ENCODE data around the gene CARD11. TPM values are rescaled to one million over a fixed set of nuclear protein-coding genes. Genes with fewer than 3 reads are reported as not detected.
"Not testable (repeated sequence)": the region's sequence is repeated elsewhere in the genome, so short reads cannot be mapped to it uniquely, and the experiment has no call there.

The CARD11 gene
- total and polyA plus RNA-seq, 11 donors: 0.15 to 3.2 (median 0.33) TPM; not detected in 2

DNA sequence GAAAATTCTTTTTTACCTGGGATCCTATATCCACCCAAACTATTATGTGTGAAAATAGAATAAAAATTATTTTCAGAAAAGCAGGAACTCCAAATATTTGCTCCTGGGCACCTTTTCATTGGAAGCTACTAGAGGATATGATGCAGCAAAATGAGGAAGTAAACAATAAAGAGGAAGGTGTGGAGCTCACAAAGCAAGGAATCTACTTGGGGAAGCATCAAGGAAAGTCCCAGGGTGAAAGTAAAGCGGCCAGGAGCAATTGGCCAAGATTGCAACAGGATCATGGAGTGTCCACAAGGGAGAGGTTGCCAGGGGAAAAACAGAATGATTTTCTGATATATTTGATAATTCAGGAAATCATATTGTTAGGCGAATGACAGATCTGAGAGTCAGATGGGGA, 80.8 kb downstream of the CARD11 start:
- no peak for DNase-seq
- no peaks in the 10 kb centered on the region for H3K36me3 ChIP-seq
- TF ChIP-seq POLR2A (IDR thresholded peaks at IDR 0.05) (no peak), CTCF (IDR thresholded peaks at IDR 0.05) (no peak)
- H3K4me3 ChIP-seq: no peak overlapping the region
- peaks cover 0 to 21% (median 0%) of the 10 kb centered on the region in 9 donors for H3K27me3 ChIP-seq
- ATAC-seq: no peak
- H3K4me1 ChIP-seq: peaks cover 0 to 16% (median 0%) of the 10 kb centered on the region in 12 donors
- H3K27ac ChIP-seq: no peak overlapping the region
- 73 to 85% (median 80%) methylated on average over 2 of the region's 2 CpGs for WGBS, 4 donors
- H3K9me3 ChIP-seq: peaks cover 0 to 35% (median 15%) of the 10 kb centered on the region in 12 donors
- intact Hi-C loops (cut with DNase I): no loop called here

DNA sequence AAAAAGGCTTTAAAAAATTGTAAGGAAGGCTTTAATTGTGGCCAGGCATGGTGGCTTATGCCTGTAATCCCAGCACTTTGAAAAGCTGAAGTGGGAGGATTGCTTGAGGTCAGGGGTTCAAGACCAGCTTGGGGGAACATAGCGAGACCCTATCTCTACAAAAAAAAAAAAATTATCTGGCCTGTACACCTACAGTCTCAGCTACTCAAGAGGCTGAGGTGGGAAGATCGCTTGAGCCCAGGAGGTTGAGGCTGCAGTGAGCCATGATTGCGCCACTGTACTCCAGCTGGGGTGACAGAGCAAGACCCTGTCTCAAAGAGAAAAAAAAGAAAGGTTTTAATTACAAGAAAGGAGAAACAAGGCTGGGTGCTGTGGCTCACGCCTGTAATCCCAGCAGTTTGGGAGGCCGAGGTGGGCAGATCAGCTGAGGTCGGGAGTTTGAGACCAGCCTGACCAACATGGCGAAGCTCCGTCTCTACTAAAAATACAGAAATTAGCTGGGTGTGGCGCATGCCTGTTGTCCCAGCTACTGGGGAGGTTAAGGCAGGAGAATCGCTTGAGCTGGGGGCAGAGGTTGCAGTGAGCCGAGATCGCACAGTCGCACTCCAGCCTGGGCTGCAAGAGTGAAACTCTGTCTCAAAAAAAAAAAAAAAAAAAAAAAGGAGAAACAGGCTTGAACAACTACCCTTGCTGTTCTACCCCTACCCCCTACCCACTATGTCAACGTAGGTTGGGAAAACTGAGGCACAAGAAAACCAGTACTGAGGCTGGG, 83.7 kb downstream of the CARD11 start:
- H3K27me3 ChIP-seq: peaks cover 0 to 33% (median 0%) of the 10 kb centered on the region in 9 donors
- no peak overlapping the region for H3K4me3 ChIP-seq
- TF ChIP-seq CTCF (IDR thresholded peaks at IDR 0.05): no peak
- TF ChIP-seq POLR2A (IDR thresholded peaks at IDR 0.05): no peak
- intact Hi-C loops (cut with DNase I): no loop called here
- H3K4me1 ChIP-seq: peaks cover 0 to 40% (median 0%) of the 10 kb centered on the region in 12 donors
- peaks cover 0 to 16% (median under 1%) of the 10 kb centered on the region in 12 donors for H3K9me3 ChIP-seq
- no peak for DNase-seq
- no peak for ATAC-seq
- 91 to 95% (median 92%) methylated on average over 14 of the region's 14 CpGs for WGBS, 4 donors
- H3K27ac ChIP-seq: no peak overlapping the region
- H3K36me3 ChIP-seq: no peaks in the 10 kb centered on the region

DNA sequence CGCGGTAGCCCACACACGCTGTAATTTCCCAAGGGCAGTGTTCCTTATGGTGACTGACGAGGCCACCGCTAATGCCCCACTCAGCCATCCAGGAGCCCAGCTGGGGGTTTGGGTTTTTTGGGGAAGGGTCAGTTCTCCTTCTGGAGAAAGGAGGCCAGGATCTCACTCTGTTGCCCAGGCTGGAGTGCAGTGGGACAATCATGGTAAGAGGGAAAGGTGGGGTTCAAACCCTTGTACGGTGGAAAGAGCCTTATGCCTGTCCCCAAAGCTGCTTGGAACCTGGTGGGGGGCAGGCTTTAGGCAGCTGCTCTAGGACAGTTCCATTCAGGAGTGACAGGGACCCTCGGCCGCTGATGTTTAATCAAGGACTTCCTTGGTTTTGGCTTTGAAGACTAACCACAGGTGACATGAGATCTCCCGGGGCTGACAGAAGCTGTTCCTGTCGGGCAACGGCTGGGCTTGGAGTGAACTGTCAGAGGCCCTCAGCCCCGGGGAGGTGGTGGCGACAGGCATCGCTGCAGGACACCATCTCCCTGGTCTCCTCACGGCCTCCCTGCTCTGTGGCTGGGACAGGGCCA, 84.5 kb downstream of the CARD11 start:
- TF ChIP-seq POLR2A (IDR thresholded peaks at IDR 0.05) (no peak), CTCF (IDR thresholded peaks at IDR 0.05) (no peak)
- H3K27me3 ChIP-seq: peaks cover 0 to 36% (median 0%) of the 10 kb centered on the region in 9 donors

GRCh38 chr7:2958416-2959102, 85.1 kb downstream of the CARD11 start:
- ATAC-seq: no peak
- 73 to 83% (median 79%) methylated on average over 15 of the region's 15 CpGs for WGBS, 4 donors
- H3K4me3 ChIP-seq: no peak overlapping the region
- peaks cover 0 to 54% (median 0%) of the 10 kb centered on the region in 12 donors for H3K4me1 ChIP-seq
- peaks cover 0 to 42% (median 0%) of the 10 kb centered on the region in 9 donors for H3K27me3 ChIP-seq
- no peak for DNase-seq
- peaks cover 0 to 5% (median 0%) of the 10 kb centered on the region in 12 donors for H3K9me3 ChIP-seq
- intact Hi-C loops (cut with DNase I): no loop called here
- TF ChIP-seq POLR2A (IDR thresholded peaks at IDR 0.05) (no peak), CTCF (IDR thresholded peaks at IDR 0.05) (no peak)
- no peaks in the 10 kb centered on the region for H3K36me3 ChIP-seq
- no peak overlapping the region for H3K27ac ChIP-seq

More for the DNA sequence above, 84.5 kb downstream of the CARD11 start:
- 67 to 70% (median 69%) methylated on average over 15 of the region's 15 CpGs for WGBS, 4 donors
- Histone ChIP-seq H3K27ac (no peak overlapping the region), H3K36me3 (no peaks in the 10 kb centered on the region), H3K9me3 (peaks cover 0 to 8% (median 0%) of the 10 kb centered on the region in 12 donors), H3K4me1 (peaks cover 0 to 48% (median 0%) of the 10 kb centered on the region in 12 donors), H3K4me3 (no peak overlapping the region)
- intact Hi-C loops (cut with DNase I): no loop called here
- no peak for ATAC-seq
- no peak for DNase-seq

DNA sequence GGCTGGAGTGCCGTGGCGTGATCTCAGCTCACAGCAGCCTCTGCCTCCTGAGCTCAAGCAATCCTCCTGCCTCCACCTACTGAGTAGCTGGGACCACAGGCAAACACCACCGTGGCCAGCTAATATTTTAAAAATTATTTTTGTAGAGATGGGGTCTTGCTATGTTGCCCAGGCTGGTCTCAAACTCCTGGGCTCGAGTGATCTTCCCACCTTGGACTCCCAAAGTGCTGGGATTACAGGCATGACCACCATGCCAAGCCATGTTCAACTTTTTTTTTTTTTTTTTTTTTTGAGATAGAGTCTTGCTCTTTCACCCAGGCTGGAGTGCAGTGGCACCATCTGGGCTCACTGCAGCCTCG, 86.3 kb downstream of the CARD11 start:
- Histone ChIP-seq H3K4me1 (peaks cover 0 to 51% (median 0%) of the 10 kb centered on the region in 12 donors), H3K27me3 (peaks cover 0 to 42% (median 0%) of the 10 kb centered on the region in 9 donors)
- DNase-seq; H3K27ac ChIP-seq; ATAC-seq; H3K4me3 ChIP-seq; H3K36me3 ChIP-seq; H3K9me3 ChIP-seq; intact Hi-C loops (cut with DNase I): not testable (repeated sequence)
- 76 to 87% (median 81%) methylated on average over 5 of the region's 5 CpGs for whole genome bisulfite sequencing, 4 donors

Measured in heart left ventricle (tissue), 16 donors.